Amygdala (tissue), 56 donors: ENCODE results near the gene COL23A1.
"Not testable (repeated sequence)": the region's sequence is repeated elsewhere in the genome, so short reads cannot be mapped to it uniquely, and the experiment has no call there.

ENCODE experiments used
- DNase-seq, 56 donors: peaks; one replicate each; lab custom pipeline; 2025; lab: John Stamatoyannopoulos, UW

Gene COL23A1

GRCh38 chr5:178319541-178320041 lies 270.6 kb downstream of the COL23A1 start:
- DNase-seq, result no peak

GRCh38 chr5:178318893-178319292 lies 271.3 kb downstream of the COL23A1 start:
- DNase-seq, result no peak

- DNase-seq, result no peak
Measured at GRCh38 chr5:178318382-178318781, 271.8 kb downstream of the COL23A1 start.

- not testable (repeated sequence) for DNase-seq
Measured at GRCh38 chr5:178317727-178318126, 272.5 kb downstream of the COL23A1 start.

- DNase-seq, result no peak
Measured at GRCh38 chr5:178314961-178315820, 275.0 kb downstream of the COL23A1 start.

- no peak for DNase-seq
Measured at GRCh38 chr5:178314061-178314660, 276.0 kb downstream of the COL23A1 start.

- no peak for DNase-seq
Measured at GRCh38 chr5:178313316-178313715, 276.9 kb downstream of the COL23A1 start.

- no peak for DNase-seq
Measured at GRCh38 chr5:178312880-178313282, 277.3 kb downstream of the COL23A1 start.

GRCh38 chr5:178310130-178310865 lies 279.9 kb downstream of the COL23A1 start:
- DNase-seq, result no peak

GRCh38 chr5:178309271-178310013 lies 280.8 kb downstream of the COL23A1 start:
- DNase-seq, result no peak

GRCh38 chr5:178308541-178309092 lies 281.6 kb downstream of the COL23A1 start:
- DNase-seq, result no peak

GRCh38 chr5:178307267-178308045 lies 282.7 kb downstream of the COL23A1 start:
- no peak for DNase-seq

GRCh38 chr5:178306430-178307225 lies 283.6 kb downstream of the COL23A1 start:
- no peak for DNase-seq

- DNase-seq, result no peak
Measured at GRCh38 chr5:178305801-178306200, 284.4 kb downstream of the COL23A1 start.

GRCh38 chr5:178304761-178305645 lies 285.2 kb downstream of the COL23A1 start:
- no peak for DNase-seq

- DNase-seq, result no peak
Measured at GRCh38 chr5:178304016-178304415, 286.2 kb downstream of the COL23A1 start.

GRCh38 chr5:178302321-178302720 lies 287.9 kb downstream of the COL23A1 start:
- DNase-seq, result not testable (repeated sequence)
